Measurements from ENCODE around the gene NIPBL. TPM values are rescaled to one million over a fixed set of nuclear protein-coding genes. Genes with fewer than 3 reads are reported as not detected.

Gene NIPBL
- polyA plus RNA-seq, 1 of the 3 experiments (the other 2 are of a cell fraction), result 5.2 TPM

DNA sequence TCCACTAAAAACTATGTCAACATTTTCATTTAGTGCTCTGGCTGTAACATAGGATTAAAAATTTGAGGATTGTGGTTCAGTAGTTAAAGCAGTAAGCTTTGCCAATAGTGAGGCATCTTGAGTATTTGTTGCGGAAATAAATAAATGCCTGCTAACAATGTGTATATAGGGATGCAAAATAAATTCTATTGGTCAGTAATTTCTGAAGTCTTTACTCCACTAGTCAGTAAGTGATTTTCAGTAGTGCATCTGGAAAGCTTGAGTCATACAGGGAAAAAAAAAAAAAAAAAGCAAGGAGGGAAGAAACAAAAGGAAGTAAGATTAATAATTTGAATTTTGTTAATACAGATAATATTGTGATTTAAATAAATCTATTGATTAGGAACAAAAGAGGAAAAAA lies 21.0 kb downstream of the NIPBL start:
- H3K27me3 ChIP-seq (ENCODE audit: insufficient read depth), result no peaks in the 10 kb centered on the region
- H3K27ac ChIP-seq (ENCODE audit: low read depth in 2 of 2, low read length in 1 of 2), result no peak overlapping the region
- peak; percentile 14; the same call in 1 of the 2 replicates for TF ChIP-seq JUND (IDR thresholded peaks at IDR 0.05)
- TF ChIP-seq FOSL2 (IDR thresholded peaks at IDR 0.05; ENCODE audit: borderline replicate concordance, low read depth), result peak; percentile 37; the same call in 1 of the 2 replicates
- TF ChIP-seq ELF1 (IDR thresholded peaks at IDR 0.05), result no peak
- no peak for DNase-seq
- H3K4me1 ChIP-seq (ENCODE audit: control insufficient read depth in 1 of 2, insufficient read depth in 2 of 2, low read depth in 1 of 2, low read length in 1 of 2), result peaks cover 0 to 11% of the 10 kb centered on the region in 2 experiments; a peak in 1 of 4 replicates
- H3F3A ChIP-seq (replicated peaks; ENCODE audit: insufficient read depth), result peaks cover 6% of the 10 kb centered on the region
- peaks cover 0 to 4% of the 10 kb centered on the region in 2 experiments for H3K36me3 ChIP-seq (replicated peaks in 1 of 2; ENCODE audit: control insufficient read depth in 1 of 2, insufficient read depth in 2 of 2, low read length in 1 of 2)
- ChIA-PET POLR2A (no interaction called here), CTCF (interaction anchor here (1.2 kb wide), 1 partner anchor 27 kb away, joined by 5 read pairs; no protein-coding TSS in a partner anchor)
- H3K79me2 ChIP-seq (ENCODE audit: insufficient read depth), result peaks cover 98% of the 10 kb centered on the region
- WGBS (ENCODE audit: low lambda C conversion rate), result 88% methylated on average over 1 of the region's 1 CpG
- H3K9ac ChIP-seq, result no peak overlapping the region
- H3K9me2 ChIP-seq, result no peaks in the 10 kb centered on the region
- H4K20me1 ChIP-seq (ENCODE audit: insufficient read depth), result peaks cover 95% of the 10 kb centered on the region
- no peaks in the 10 kb centered on the region for H3K9me3 ChIP-seq
- no peak overlapping the region for H2AFZ ChIP-seq (ENCODE audit: low read depth)
- no peak overlapping the region for H3K4me2 ChIP-seq
- no peak overlapping the region for H3K4me3 ChIP-seq (ENCODE audit: low read depth in 2 of 2, low read length in 1 of 2)

- no peaks in the 10 kb centered on the region for H3K9me2 ChIP-seq
- TF ChIP-seq RCOR1 (IDR thresholded peaks at IDR 0.05; ENCODE audit: low read length) (no peak), IRF3 (IDR thresholded peaks at IDR 0.05; ENCODE audit: low read depth, low read length) (no peak), EZH2phosphoT487 (IDR thresholded peaks at IDR 0.05; ENCODE audit: borderline replicate concordance, low read depth) (no peak), USF2 (IDR thresholded peaks at IDR 0.05; ENCODE audit: borderline replicate concordance, low read depth, low read length) (no peak), MXI1 (IDR thresholded peaks at IDR 0.05; ENCODE audit: low read depth, low read length) (no peak), REST (IDR thresholded peaks at IDR 0.05; ENCODE audit: low read depth, low read length) (no peak), SIN3A (IDR thresholded peaks at IDR 0.05; ENCODE audit: borderline replicate concordance, low read depth, low read length) (no peak), RXRA (IDR thresholded peaks at IDR 0.05; ENCODE audit: borderline replicate concordance, low read depth) (no peak), MEF2A (IDR thresholded peaks at IDR 0.05; ENCODE audit: borderline replicate concordance, low read depth) (no peak), RFX5 (IDR thresholded peaks at IDR 0.05; ENCODE audit: low read length) (no peak), TAF1 (IDR thresholded peaks at IDR 0.05; ENCODE audit: borderline replicate concordance, low read depth, low read length) (no peak)
- TF ChIP-seq, protein P1, sequence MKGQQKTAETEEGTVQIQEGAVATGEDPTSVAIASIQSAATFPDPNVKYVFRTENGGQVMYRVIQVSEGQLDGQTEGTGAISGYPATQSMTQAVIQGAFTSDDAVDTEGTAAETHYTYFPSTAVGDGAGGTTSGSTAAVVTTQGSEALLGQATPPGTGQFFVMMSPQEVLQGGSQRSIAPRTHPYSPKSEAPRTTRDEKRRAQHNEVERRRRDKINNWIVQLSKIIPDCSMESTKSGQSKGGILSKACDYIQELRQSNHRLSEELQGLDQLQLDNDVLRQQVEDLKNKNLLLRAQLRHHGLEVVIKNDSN (IDR thresholded peaks at IDR 0.05; ENCODE audit: borderline replicate concordance, low read depth), result no peak
- H3K36me3 ChIP-seq (replicated peaks in 1 of 2; ENCODE audit: control insufficient read depth in 1 of 2, insufficient read depth in 2 of 2, low read length in 1 of 2), result peaks cover 0 to 4% of the 10 kb centered on the region in 2 experiments
- POLR2A ChIA-PET, result no interaction called here
- CTCF ChIA-PET, result interaction anchor here (0.6 kb wide), 1 partner anchor 1994 kb away, joined by 3 read pairs; no protein-coding TSS in a partner anchor
- no peak overlapping the region for H3K27ac ChIP-seq (ENCODE audit: low read depth in 2 of 2, low read length in 1 of 2)
- peaks cover 6% of the 10 kb centered on the region for H3F3A ChIP-seq (replicated peaks; ENCODE audit: insufficient read depth)
- H3K79me2 ChIP-seq (ENCODE audit: insufficient read depth), result peaks cover 99% of the 10 kb centered on the region
- H3K4me2 ChIP-seq, result no peak overlapping the region
- H3K27me3 ChIP-seq (ENCODE audit: insufficient read depth), result no peaks in the 10 kb centered on the region
- H3K9ac ChIP-seq, result no peak overlapping the region
- no peak for DNase-seq
- H4K20me1 ChIP-seq (ENCODE audit: insufficient read depth), result peaks cover 93% of the 10 kb centered on the region
- no peak overlapping the region for H3K4me3 ChIP-seq (ENCODE audit: low read depth in 2 of 2, low read length in 1 of 2)
- 95% methylated on average over 1 of the region's 1 CpG for WGBS (ENCODE audit: low lambda C conversion rate)
- H3K4me1 ChIP-seq (ENCODE audit: control insufficient read depth in 1 of 2, insufficient read depth in 2 of 2, low read depth in 1 of 2, low read length in 1 of 2), result peaks cover 0 to 11% of the 10 kb centered on the region in 2 experiments; a peak in 1 of 4 replicates
- H2AFZ ChIP-seq (ENCODE audit: low read depth), result no peak overlapping the region
- no peaks in the 10 kb centered on the region for H3K9me3 ChIP-seq
These were observed 23.3 kb downstream of the NIPBL start for GRCh38 chr5:36899860-36900259.

Data from SK-N-SH (cell line).